Ascending aorta (tissue), 2 donors: ENCODE measurements around the gene TTC1. TPM values are rescaled to one million over a fixed set of nuclear protein-coding genes. Genes with fewer than 3 reads are reported as not detected.
A peak's percentile ranks its signal among the peaks of the same experiment; 100 is the strongest.

Experiments
- DNase-seq, 2 donors: peaks; one replicate each; pipeline ENCODE4 v3.0.0-alpha.2; 2019; ENCODE audit warnings: low spot score in 2 of 2
- H3K27ac ChIP-seq, 2 donors: fragments of 200-600 bp; sonication (generic); one replicate each; pipeline ENCODE4 v1.5.1; 2016 to 2017; ENCODE audit warnings: mild to moderate bottlenecking in 1 of 2
- H3K27me3 ChIP-seq: fragments of 200-600 bp; sonication (generic); one replicate; pipeline ENCODE4 v1.5.1; 2017
- H3K36me3 ChIP-seq, 2 donors: fragments of 200-600 bp; sonication (generic); one replicate each; pipeline ENCODE4 v1.5.1; 2016
- H3K4me1 ChIP-seq, 2 donors: fragments of 200-600 bp; sonication (generic); one replicate each; pipeline ENCODE4 v1.5.1; 2016 to 2017; ENCODE audit warnings: mild to moderate bottlenecking in 1 of 2
- H3K4me3 ChIP-seq, 2 donors: fragments of 200-600 bp; sonication (generic); one replicate each; pipeline ENCODE4 v1.5.1; 2016 to 2017; ENCODE audit warnings: mild to moderate bottlenecking in 1 of 2
- H3K9me3 ChIP-seq, 2 donors: fragments of 200-600 bp; sonication (generic); one replicate each; pipeline ENCODE4 v1.5.1; 2016
- intact Hi-C: fragments of 100-400 bp; cut with DNase I; formaldehyde crosslinking; loops from one replicate; pipeline ENCODE4 v1.15.1; 2023
- total RNA-seq: library from RNA; depleted of rRNA; stranded (reverse); fragments of >200 nt; gene quantifications from one replicate; pipeline ENCODE4 v1.1.0, GENCODE V29; 2016
- TF ChIP-seq, protein P1 (sequence below), 3 experiments: fragments of 200-600 bp in 2 of 3; fragments of 450-650 bp in 1 of 3; sonication (generic) in 2 of 3; IDR thresholded peaks; one replicate each; pipeline ENCODE4 v1.5.1; 2016 to 2019; ENCODE audit warnings: antibody characterized with exemption in 3 of 3, mild to moderate bottlenecking in 1 of 3, moderate library complexity in 1 of 3

The TTC1 gene
- total RNA-seq, 1 donor from 2014 or later = 13.7 TPM

DNA sequence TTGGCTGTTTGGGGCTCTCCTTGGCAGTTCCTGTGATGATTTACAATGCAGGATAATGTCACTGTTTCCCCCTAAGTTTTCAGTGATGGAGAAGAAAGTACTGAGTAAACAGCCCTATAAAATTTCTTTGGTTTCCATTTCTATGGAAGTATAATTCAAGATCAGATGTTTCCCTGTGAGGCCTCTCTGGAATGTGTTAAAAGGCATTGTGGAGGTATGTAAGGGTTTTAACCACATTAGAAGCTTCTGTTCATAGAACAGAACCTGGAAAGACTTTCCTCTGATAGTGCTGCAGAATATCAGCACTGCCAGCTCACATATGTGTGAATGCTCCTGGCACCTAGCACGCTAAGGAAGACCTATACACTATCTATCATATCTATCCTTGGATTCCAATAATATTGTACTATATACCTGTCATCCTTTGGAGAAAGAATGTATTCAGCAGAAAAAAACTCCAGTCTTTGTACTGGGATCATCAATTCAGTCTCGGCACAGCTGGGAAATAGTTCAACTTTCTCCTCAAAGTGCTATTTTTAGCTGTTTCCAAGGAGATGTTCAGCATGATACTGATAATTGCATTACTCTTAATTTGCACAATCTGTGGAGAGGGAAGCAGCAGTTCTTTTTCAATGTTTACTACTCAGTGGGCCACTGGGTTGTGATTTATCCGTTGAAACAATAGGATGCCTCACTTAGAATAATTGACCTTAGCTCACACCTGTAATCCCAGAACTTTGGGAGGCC lies 21.9 kb downstream of the TTC1 start:
- no peak overlapping the region for H3K27ac ChIP-seq
- no peaks in the 10 kb centered on the region for H3K4me1 ChIP-seq
- H3K36me3 ChIP-seq = peaks cover 19 to 26% of the 10 kb centered on the region in 2 donors
- TF ChIP-seq, protein P1, sequence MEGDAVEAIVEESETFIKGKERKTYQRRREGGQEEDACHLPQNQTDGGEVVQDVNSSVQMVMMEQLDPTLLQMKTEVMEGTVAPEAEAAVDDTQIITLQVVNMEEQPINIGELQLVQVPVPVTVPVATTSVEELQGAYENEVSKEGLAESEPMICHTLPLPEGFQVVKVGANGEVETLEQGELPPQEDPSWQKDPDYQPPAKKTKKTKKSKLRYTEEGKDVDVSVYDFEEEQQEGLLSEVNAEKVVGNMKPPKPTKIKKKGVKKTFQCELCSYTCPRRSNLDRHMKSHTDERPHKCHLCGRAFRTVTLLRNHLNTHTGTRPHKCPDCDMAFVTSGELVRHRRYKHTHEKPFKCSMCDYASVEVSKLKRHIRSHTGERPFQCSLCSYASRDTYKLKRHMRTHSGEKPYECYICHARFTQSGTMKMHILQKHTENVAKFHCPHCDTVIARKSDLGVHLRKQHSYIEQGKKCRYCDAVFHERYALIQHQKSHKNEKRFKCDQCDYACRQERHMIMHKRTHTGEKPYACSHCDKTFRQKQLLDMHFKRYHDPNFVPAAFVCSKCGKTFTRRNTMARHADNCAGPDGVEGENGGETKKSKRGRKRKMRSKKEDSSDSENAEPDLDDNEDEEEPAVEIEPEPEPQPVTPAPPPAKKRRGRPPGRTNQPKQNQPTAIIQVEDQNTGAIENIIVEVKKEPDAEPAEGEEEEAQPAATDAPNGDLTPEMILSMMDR (IDR thresholded peaks at IDR 0.05) = no peak
- no peak overlapping the region for H3K4me3 ChIP-seq
- no peak for DNase-seq
- intact Hi-C loops = no loop called here
- H3K9me3 ChIP-seq = no peaks in the 10 kb centered on the region
- no peaks in the 10 kb centered on the region for H3K27me3 ChIP-seq

DNA sequence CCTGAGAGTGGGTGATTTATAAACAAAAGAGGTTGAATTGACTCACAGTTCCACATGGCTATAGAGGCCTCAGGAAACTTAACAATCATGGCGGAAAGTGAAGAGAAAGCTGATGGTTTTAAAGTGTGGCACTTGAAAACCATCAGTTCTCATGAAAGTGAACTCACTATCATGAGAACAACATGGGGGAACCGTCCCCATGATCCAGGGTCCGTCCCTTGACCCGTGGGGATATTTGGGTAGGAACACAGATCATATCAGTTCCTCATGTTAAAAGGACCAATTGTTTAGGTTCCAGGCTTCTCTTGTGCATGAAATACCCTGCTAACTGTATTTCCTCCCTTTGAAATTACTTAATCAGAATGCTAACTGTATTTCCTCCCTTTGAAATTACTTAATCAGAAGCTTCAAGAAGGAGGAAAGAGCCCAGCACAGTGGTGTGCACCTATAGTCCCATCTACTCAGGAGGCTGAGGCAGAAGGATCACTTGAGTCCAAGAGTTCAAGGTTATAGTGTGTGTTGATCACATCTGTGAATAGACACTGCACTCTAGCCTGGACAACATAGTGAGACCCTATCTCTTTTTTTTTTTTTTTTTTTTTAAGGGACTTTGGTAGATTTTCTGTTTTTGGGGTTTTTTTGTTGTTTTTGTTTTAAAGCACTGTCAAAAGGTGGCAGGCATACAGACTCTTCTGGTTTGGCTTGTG lies 24.8 kb downstream of the TTC1 start:
- TF ChIP-seq, protein P1 (IDR thresholded peaks at IDR 0.05) = no peak
- intact Hi-C loops = no loop called here
- no peak overlapping the region for H3K27ac ChIP-seq
- no peaks in the 10 kb centered on the region for H3K27me3 ChIP-seq
- H3K36me3 ChIP-seq = peaks cover 13 to 43% of the 10 kb centered on the region in 2 donors
- H3K4me3 ChIP-seq = no peak overlapping the region
- DNase-seq = no peak
- no peaks in the 10 kb centered on the region for H3K4me1 ChIP-seq
- H3K9me3 ChIP-seq = no peaks in the 10 kb centered on the region

DNA sequence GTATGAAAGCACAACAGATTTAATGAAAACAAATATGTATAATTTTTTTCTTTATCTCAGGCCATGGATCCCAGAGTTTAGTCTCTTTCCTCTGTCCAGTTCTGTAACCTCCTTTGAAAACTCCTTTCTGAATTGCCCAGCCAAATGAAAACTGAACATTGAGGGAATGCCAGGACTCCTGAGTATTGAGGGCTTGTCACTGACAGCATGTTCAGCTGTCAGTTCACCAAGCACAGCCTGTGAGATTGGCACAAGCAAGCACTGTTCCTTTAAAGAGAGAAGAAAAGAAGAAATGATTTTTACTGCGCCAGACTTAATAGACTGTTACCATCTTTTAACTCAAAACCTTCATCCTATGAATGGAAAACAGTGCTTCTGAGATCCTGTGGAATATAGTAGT lies 27.3 kb downstream of the TTC1 start:
- H3K4me3 ChIP-seq = no peak overlapping the region
- H3K9me3 ChIP-seq = no peaks in the 10 kb centered on the region
- intact Hi-C loops = no loop called here
- H3K27ac ChIP-seq = no peak overlapping the region
- TF ChIP-seq, protein P1 (IDR thresholded peaks at IDR 0.05) = no peak
- no peaks in the 10 kb centered on the region for H3K27me3 ChIP-seq
- no peak for DNase-seq
- no peaks in the 10 kb centered on the region for H3K4me1 ChIP-seq
- peaks cover 25 to 62% of the 10 kb centered on the region in 2 donors for H3K36me3 ChIP-seq

DNA sequence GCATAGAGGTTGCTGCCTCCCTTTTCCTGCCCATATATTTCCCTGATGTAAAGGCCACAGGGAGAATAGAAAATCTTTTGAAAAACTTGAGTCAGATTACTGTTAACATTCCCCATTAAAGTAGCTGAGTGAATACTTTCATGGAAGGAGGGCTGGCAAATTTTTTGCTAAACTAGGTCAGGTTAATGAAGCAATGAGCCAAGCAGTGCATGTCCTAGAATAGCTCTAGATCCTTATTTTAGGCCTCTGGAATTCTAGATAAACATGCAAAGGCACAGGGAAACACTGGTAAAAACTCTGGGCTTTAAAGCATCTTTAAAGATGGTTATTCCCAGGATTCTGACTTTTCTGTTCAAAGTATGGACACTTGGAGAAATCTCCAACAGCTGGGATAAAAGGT lies 27.9 kb downstream of the TTC1 start:
- intact Hi-C loops = no loop called here
- no peak for DNase-seq
- TF ChIP-seq, protein P1 (IDR thresholded peaks at IDR 0.05) = no peak
- peaks cover 18 to 68% of the 10 kb centered on the region in 2 donors for H3K36me3 ChIP-seq
- no peaks in the 10 kb centered on the region for H3K4me1 ChIP-seq
- no peaks in the 10 kb centered on the region for H3K27me3 ChIP-seq
- H3K27ac ChIP-seq = peak overlapping the region in 1 of 2 donors; percentile 23
- H3K4me3 ChIP-seq = no peak overlapping the region
- H3K9me3 ChIP-seq = no peaks in the 10 kb centered on the region

DNA sequence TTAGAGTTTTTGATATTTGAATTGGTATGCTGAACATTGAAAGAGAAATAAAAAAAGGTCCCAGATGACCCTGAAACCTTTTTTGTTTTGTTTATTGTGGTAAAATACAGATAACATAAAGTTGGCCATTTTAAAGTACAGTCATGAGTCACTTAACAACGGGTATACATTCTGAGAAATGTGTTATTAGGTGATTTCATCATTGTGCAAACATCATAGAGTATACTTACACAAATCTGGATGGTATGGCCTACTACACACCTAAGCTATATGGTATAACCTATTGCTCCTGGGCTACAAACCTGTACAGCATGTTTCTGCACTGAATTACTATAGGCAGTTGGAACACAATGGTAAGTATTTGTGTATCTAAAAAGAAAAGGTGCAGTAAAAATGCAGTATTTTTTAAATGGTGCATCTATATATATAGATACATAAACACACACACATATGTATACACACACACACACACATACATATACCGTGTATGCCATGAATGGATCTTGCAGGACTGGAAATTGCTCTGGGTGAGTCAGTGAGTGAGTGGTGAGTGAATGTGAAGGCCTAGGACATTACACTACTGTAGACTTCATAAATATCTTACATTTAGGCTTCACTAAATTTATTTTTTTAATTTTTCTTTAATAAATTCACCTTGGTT lies 31.0 kb downstream of the TTC1 start:
- Histone ChIP-seq H3K36me3 (peaks cover 16 to 73% of the 10 kb centered on the region in 2 donors), H3K27ac (no peak overlapping the region), H3K9me3 (no peaks in the 10 kb centered on the region), H3K4me1 (no peaks in the 10 kb centered on the region), H3K4me3 (no peak overlapping the region), H3K27me3 (no peaks in the 10 kb centered on the region)
- DNase-seq = no peak
- TF ChIP-seq, protein P1 (IDR thresholded peaks at IDR 0.05) = no peak
- intact Hi-C loops = no loop called here
